22Rv1 (cell line): ENCODE data around the gene BPGM.

Experiments used
- H3K27ac ChIP-seq: fragments of 450-650 bp; 2 replicates; pipeline ENCODE4 v1.5.1; 2017
- CTCF ChIP-seq: fragments of 450-650 bp; IDR thresholded peaks from 2 replicates; pipeline ENCODE4 v1.5.1; 2017; ENCODE audit warnings: mild to moderate bottlenecking
- ZFX ChIP-seq: fragments of 450-650 bp; IDR thresholded peaks from 2 replicates; pipeline ENCODE4 v1.6.1; 2017; ENCODE audit warnings: antibody characterized with exemption, borderline replicate concordance

BPGM gene

GRCh38 chr7:134698481-134698880 lies 51.8 kb downstream of the BPGM start:
- H3K27ac ChIP-seq = no peak overlapping the region
- TF ChIP-seq CTCF = no peak
- TF ChIP-seq ZFX = no peak

GRCh38 chr7:134699021-134699818 lies 52.6 kb downstream of the BPGM start:
- TF ChIP-seq ZFX (no peak), CTCF (no peak)
- no peak overlapping the region for H3K27ac ChIP-seq

GRCh38 chr7:134699899-134700298 lies 53.2 kb downstream of the BPGM start:
- TF ChIP-seq ZFX (no peak), CTCF (no peak)
- H3K27ac ChIP-seq = no peak overlapping the region

- TF ChIP-seq ZFX = no peak
- peak; percentile 58; the same call in 1 of the 2 replicates for TF ChIP-seq CTCF
Observed at GRCh38 chr7:134701272-134701671, 54.6 kb downstream of the BPGM start.

GRCh38 chr7:134702366-134703240 lies 56.0 kb downstream of the BPGM start:
- H3K27ac ChIP-seq = no peak overlapping the region
- TF ChIP-seq CTCF (no peak), ZFX (no peak)

More at GRCh38 chr7:134701272-134701671, 54.6 kb downstream of the BPGM start:
- no peak overlapping the region for H3K27ac ChIP-seq

GRCh38 chr7:134703241-134703594 lies 56.6 kb downstream of the BPGM start:
- H3K27ac ChIP-seq = no peak overlapping the region
- TF ChIP-seq CTCF (no peak), ZFX (no peak)

- TF ChIP-seq ZFX (no peak), CTCF (no peak)
- no peak overlapping the region for H3K27ac ChIP-seq
Observed at GRCh38 chr7:134703782-134704181, 57.1 kb downstream of the BPGM start.
